Stomach (tissue), 4 donors: Measurements from ENCODE around the gene AGAP1.

Experiments used
- CTCF ChIP-seq, 7 experiments: fragments of 450-650 bp in 4 of 7; fragments of 200-600 bp in 3 of 7; sonication (generic) in 3 of 7; IDR thresholded peaks; one replicate each; pipeline ENCODE4 v1.5.1; 2016 to 2019; ENCODE audit warnings: antibody characterized with exemption in 7 of 7, control low read depth in 2 of 7, mild to moderate bottlenecking in 1 of 7
- EP300 ChIP-seq: sonication (generic); formaldehyde crosslinking; IDR thresholded peaks from one replicate; pipeline ENCODE4 v1.6.1; 2017; ENCODE audit warnings: antibody characterized with exemption
- POLR2A ChIP-seq, 4 donors: fragments of 450-650 bp; IDR thresholded peaks; one replicate each; pipeline ENCODE4 v1.6.1; 2016; ENCODE audit warnings: antibody characterized with exemption in 4 of 4, control low read depth in 2 of 4, mild to moderate bottlenecking in 1 of 4, moderate library complexity in 1 of 4

GRCh38 chr2:235719146-235719942 lies 225.5 kb downstream of the AGAP1 start:
- no peak for TF ChIP-seq CTCF (IDR thresholded peaks at IDR 0.05)
- TF ChIP-seq POLR2A (IDR thresholded peaks at IDR 0.05) = no peak
- TF ChIP-seq EP300 = no peak
